Loucy (cell line): ENCODE results near the gene TPRA1.
A peak's percentile ranks its signal among the peaks of the same experiment; 100 is the strongest.

ENCODE experiments used
- H2AFZ ChIP-seq: fragments of 200-600 bp; sonication (generic); 2 replicates; pipeline ENCODE4 v1.6.0; 2016; ENCODE audit warnings: antibody characterized with exemption, mild to moderate bottlenecking, low read length, moderate library complexity
- H3F3A ChIP-seq: fragments of 200-600 bp; 2 replicates; pipeline ENCODE4 v1.6.0; 2016; ENCODE audit warnings: antibody characterized with exemption, low read depth, mild to moderate bottlenecking
- H3K27me3 ChIP-seq: fragments of 200-600 bp; sonication (generic); 2 replicates; pipeline ENCODE4 v1.6.1; 2014; ENCODE audit warnings: low read length, mild to moderate bottlenecking; ENCODE audit not compliant: insufficient read depth, poor library complexity, severe bottlenecking
- H3K36me3 ChIP-seq: fragments of 200-600 bp; sonication (generic); 2 replicates; pipeline ENCODE4 v1.6.1; 2016; ENCODE audit warnings: low read length; ENCODE audit not compliant: insufficient read depth
- H3K4me1 ChIP-seq: fragments of 200-600 bp; sonication (generic); 2 replicates; pipeline ENCODE4 v1.5.1; 2014; ENCODE audit warnings: low read length, mild to moderate bottlenecking; ENCODE audit not compliant: insufficient read depth, poor library complexity, severe bottlenecking
- H3K4me2 ChIP-seq: fragments of 200-600 bp; sonication (generic); 2 replicates; pipeline ENCODE4 v1.6.0; 2014; ENCODE audit warnings: antibody characterized with exemption, low read length, low read depth, mild to moderate bottlenecking; ENCODE audit not compliant: poor library complexity, severe bottlenecking
- H3K4me3 ChIP-seq: fragments of 200-600 bp; sonication (generic); 2 replicates; pipeline ENCODE4 v1.5.1; 2014; ENCODE audit warnings: low read length, mild to moderate bottlenecking, mixed read lengths; ENCODE audit not compliant: poor library complexity, severe bottlenecking
- H3K79me2 ChIP-seq: fragments of 200-600 bp; sonication (generic); 2 replicates; pipeline ENCODE4 v1.6.1; 2014; ENCODE audit warnings: low read length; ENCODE audit not compliant: insufficient read depth
- H3K9ac ChIP-seq: fragments of 200-600 bp; sonication (generic); 2 replicates; pipeline ENCODE4 v1.6.0; 2014; ENCODE audit warnings: mild to moderate bottlenecking, low read depth, low read length, moderate library complexity; ENCODE audit not compliant: poor library complexity, severe bottlenecking
- H3K9me2 ChIP-seq: fragments of 200-600 bp; sonication (generic); replicated peaks from 2 replicates; pipeline ENCODE4 v1.6.1; 2016; ENCODE audit warnings: low read depth, low read length, mixed read lengths
- H3K9me3 ChIP-seq: fragments of 200-600 bp; sonication (generic); 2 replicates; pipeline ENCODE4 v1.6.1; 2014; ENCODE audit warnings: mild to moderate bottlenecking, antibody characterized with exemption, low read length, low read depth; ENCODE audit not compliant: insufficient read depth
- H4K20me1 ChIP-seq: fragments of 200-600 bp; sonication (generic); 2 replicates; pipeline ENCODE4 v1.6.0; 2014; ENCODE audit warnings: antibody characterized with exemption, low read length, mild to moderate bottlenecking; ENCODE audit not compliant: insufficient read depth, poor library complexity, severe bottlenecking
- CTCF ChIP-seq: fragments of 200-600 bp; sonication (generic); conservative IDR thresholded peaks from 2 replicates; pipeline ENCODE4 v1.5.1; 2014; ENCODE audit warnings: mild to moderate bottlenecking, antibody characterized with exemption, low read length
- EZH2phosphoT487 ChIP-seq: fragments of 200-600 bp; IDR thresholded peaks from 2 replicates; pipeline ENCODE4 v1.6.1; 2018; ENCODE audit warnings: antibody characterized with exemption, mild to moderate bottlenecking, moderate library complexity, borderline replicate concordance

Gene TPRA1

GRCh38 chr3:127615631-127616305, 25.2 kb upstream of the TPRA1 start:
- no peaks in the 10 kb centered on the region for H3F3A ChIP-seq
- TF ChIP-seq CTCF (no peak), EZH2phosphoT487 (no peak)
- no peaks in the 10 kb centered on the region for H3K9me2 ChIP-seq
- H3K4me2 ChIP-seq, result no peak overlapping the region
- H2AFZ ChIP-seq, result no peak overlapping the region
- H3K27me3 ChIP-seq, result no peaks in the 10 kb centered on the region
- H3K4me1 ChIP-seq, result peaks cover 13% of the 10 kb centered on the region
- H3K36me3 ChIP-seq, result peaks cover 96% of the 10 kb centered on the region; the same call in 1 of the 2 replicates
- peaks cover 49% of the 10 kb centered on the region for H3K79me2 ChIP-seq
- H3K4me3 ChIP-seq, result no peak overlapping the region
- no peaks in the 10 kb centered on the region for H3K9me3 ChIP-seq
- peaks cover 63% of the 10 kb centered on the region for H4K20me1 ChIP-seq
- no peak overlapping the region for H3K9ac ChIP-seq

DNA sequence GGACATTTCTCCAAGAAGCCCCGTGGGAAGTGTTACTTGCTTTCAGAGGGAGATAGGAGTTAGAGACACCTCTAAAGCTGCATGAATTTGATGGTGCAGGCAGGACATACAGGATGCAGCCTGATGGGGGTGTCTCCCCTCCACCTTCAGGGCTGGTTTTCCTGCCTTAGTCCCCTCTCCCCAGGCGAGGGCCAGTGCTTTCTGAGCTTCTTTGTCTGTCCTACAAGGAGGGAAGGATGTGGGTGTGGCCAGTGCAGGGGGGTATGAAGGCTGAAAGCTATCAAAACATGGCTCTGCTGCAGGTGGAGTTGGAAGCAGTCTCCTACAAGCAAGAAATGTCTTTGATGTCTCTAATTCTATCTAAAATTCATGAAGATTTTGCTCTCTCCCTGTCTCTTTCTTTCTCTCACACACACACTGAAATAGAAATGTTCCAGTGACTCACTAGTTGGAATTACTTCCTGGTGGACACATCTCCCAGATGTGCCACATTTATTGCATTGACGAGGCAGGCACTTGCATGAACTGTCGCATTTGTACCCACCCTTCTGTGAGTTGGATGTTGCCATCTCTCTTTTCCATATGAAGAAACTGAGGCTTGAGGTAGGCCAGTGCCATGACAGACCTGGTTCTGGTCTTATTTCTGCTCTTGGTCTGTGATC, 24.5 kb upstream of the TPRA1 start:
- H3K9ac ChIP-seq, result no peak overlapping the region
- peaks cover 13% of the 10 kb centered on the region for H3K4me1 ChIP-seq
- no peak overlapping the region for H2AFZ ChIP-seq
- H3F3A ChIP-seq, result no peaks in the 10 kb centered on the region
- H3K4me3 ChIP-seq, result no peak overlapping the region
- TF ChIP-seq EZH2phosphoT487 (no peak), CTCF (no peak)
- H3K9me3 ChIP-seq, result no peaks in the 10 kb centered on the region
- peaks cover 56% of the 10 kb centered on the region for H3K79me2 ChIP-seq
- H3K27me3 ChIP-seq, result no peaks in the 10 kb centered on the region
- H4K20me1 ChIP-seq, result peaks cover 67% of the 10 kb centered on the region
- no peaks in the 10 kb centered on the region for H3K9me2 ChIP-seq
- H3K4me2 ChIP-seq, result no peak overlapping the region
- peaks cover 96% of the 10 kb centered on the region; the same call in 1 of the 2 replicates for H3K36me3 ChIP-seq

DNA sequence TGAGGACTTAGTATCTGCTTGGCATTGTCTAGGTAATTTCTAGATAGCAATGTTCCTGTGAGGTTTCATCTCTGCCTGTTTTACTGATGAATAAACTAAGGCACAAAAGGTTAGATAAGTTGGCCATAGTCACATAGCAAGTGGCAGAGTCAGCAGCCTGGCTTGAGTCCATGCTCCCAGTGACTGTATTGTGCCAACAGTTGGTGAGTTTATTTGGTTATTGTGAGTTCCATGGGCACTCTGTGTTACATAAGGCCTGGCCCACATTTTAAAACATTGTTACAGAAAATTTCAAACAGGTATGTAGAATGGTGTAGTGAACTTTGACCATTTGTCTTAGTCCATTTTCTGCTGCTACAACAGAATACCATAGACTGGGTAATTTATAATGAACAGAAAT, 22.9 kb upstream of the TPRA1 start:
- Histone ChIP-seq H4K20me1 (peaks cover 76% of the 10 kb centered on the region), H3K9me2 (no peaks in the 10 kb centered on the region), H3K4me3 (no peak overlapping the region), H3K9me3 (no peaks in the 10 kb centered on the region), H2AFZ (no peak overlapping the region), H3K4me2 (peak overlapping the region; percentile 30), H3K9ac (no peak overlapping the region), H3K36me3 (peaks cover 95% of the 10 kb centered on the region; the same call in 1 of the 2 replicates), H3K79me2 (peaks cover 72% of the 10 kb centered on the region), H3K27me3 (no peaks in the 10 kb centered on the region), H3F3A (no peaks in the 10 kb centered on the region), H3K4me1 (peaks cover 23% of the 10 kb centered on the region)
- TF ChIP-seq EZH2phosphoT487 (no peak), CTCF (no peak)
